ENCODE results near the gene TYRP1.

TYRP1 gene

DNA sequence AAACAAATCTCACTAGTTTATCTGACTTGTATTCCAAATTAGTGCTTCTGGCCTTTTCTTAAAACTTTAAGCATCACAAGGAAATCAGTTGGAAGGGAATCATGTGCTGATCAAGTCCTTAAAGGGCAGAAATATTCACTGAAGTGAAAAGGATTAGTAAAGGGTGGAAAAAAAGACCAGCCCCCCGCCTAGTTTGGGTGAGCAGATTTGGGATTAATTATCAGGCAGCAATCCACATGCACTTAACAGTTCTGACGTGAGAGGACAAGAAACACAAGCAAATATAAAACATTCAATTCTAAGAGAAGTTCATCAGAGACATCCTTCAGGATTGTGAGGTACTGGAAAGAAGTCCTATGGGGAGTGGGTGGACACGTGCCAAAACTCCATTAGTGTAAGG lies at the start of gene TYRP1:
Gene TYRP1, plus strand, starts transcription at position 245 of the 400 bp plus-strand sequence. CDS start 612 bp downstream, outside the sequence.
- Histone ChIP-seq H3K9ac (ENCODE audit: insufficient read length, low read depth) (no peak within 1 kb of the TSS), H3K4me1 (ENCODE audit: insufficient read depth, insufficient read length) (no peaks in the 10 kb centered on the region), H3K36me3 (ENCODE audit: insufficient read depth, insufficient read length, low read length) (no peaks in the 10 kb centered on the region), H3K27me3 (ENCODE audit: insufficient read depth, insufficient read length) (no peaks in the 10 kb centered on the region), H3K9me3 (ENCODE audit: insufficient read depth, low read length) (no peaks in the 10 kb centered on the region), H3K4me3 (ENCODE audit: insufficient read length, low read depth) (no peak within 1 kb of the TSS)
- DNase-seq (ENCODE audit: low read depth, low spot score): no peak
- TF ChIP-seq ZNF274 (IDR thresholded peaks at IDR 0.05; ENCODE audit: low read depth, low read length): no peak
- no peak for TF ChIP-seq SUZ12 (IDR thresholded peaks at IDR 0.05; ENCODE audit: extremely low read depth, insufficient read depth, insufficient read length)
- no peak for TF ChIP-seq YY1 (IDR thresholded peaks at IDR 0.05; ENCODE audit: insufficient read depth, insufficient read length)

DNA sequence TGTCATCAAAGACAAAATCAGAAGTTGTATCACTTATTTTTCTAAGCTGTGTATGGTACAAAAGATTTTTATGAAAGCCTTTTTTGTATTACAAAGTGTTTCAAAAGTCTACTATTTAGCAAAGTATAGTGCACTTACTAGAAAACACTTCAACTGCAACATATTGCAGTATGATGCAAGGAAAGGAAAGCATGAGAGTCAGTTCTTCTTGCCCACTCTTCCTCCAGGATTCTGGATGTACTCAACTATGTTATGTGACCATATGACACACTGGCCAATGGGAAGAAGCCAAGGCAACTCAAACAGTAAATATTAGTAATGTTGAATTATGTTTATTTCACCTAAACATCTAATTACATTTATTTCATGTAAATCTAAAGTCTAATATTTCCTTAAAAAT lies 49.5 kb upstream of the TYRP1 start:
- Histone ChIP-seq H3K9ac (ENCODE audit: insufficient read length, low read depth) (no peak overlapping the region), H3K9me3 (ENCODE audit: insufficient read depth, low read length) (no peaks in the 10 kb centered on the region), H3K4me3 (ENCODE audit: insufficient read length, low read depth) (no peak overlapping the region), H3K4me1 (ENCODE audit: insufficient read depth, insufficient read length) (no peaks in the 10 kb centered on the region), H3K27me3 (ENCODE audit: insufficient read depth, insufficient read length) (no peaks in the 10 kb centered on the region), H3K36me3 (ENCODE audit: insufficient read depth, insufficient read length, low read length) (no peaks in the 10 kb centered on the region)
- no peak for DNase-seq (ENCODE audit: low read depth, low spot score)
- TF ChIP-seq ZNF274 (IDR thresholded peaks at IDR 0.05; ENCODE audit: low read depth, low read length) (no peak), SUZ12 (IDR thresholded peaks at IDR 0.05; ENCODE audit: extremely low read depth, insufficient read depth, insufficient read length) (no peak), YY1 (IDR thresholded peaks at IDR 0.05; ENCODE audit: insufficient read depth, insufficient read length) (no peak)

GRCh38 chr9:12648925-12649324 lies 44.3 kb upstream of the TYRP1 start:
- no peaks in the 10 kb centered on the region for H3K27me3 ChIP-seq (ENCODE audit: insufficient read depth, insufficient read length)
- no peak for TF ChIP-seq ZNF274 (IDR thresholded peaks at IDR 0.05; ENCODE audit: low read depth, low read length)

DNA sequence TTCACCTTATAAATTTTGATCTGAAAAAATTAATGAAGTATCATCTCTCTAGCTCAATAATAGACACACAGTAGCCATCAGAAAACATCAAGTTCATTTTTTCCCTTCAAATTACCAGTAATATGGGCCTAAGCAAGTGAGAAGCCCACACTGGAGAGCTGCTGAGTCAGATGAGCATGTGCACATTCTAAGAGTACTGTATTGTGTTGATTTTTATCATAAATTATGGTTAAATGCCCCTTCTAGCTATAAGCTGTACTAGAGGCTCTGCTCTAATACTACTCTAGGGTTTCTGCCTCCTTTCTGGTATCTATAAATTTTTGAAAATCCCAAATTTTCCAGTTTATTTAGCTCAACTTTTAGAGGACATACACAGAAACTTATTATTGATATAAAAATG lies 42.1 kb upstream of the TYRP1 start:
- Histone ChIP-seq H3K27me3 (ENCODE audit: insufficient read depth, insufficient read length) (no peaks in the 10 kb centered on the region), H3K4me1 (ENCODE audit: insufficient read depth, insufficient read length) (no peaks in the 10 kb centered on the region), H3K9ac (ENCODE audit: insufficient read length, low read depth) (no peak overlapping the region), H3K36me3 (ENCODE audit: insufficient read depth, insufficient read length, low read length) (no peaks in the 10 kb centered on the region), H3K4me3 (ENCODE audit: insufficient read length, low read depth) (no peak overlapping the region), H3K9me3 (ENCODE audit: insufficient read depth, low read length) (no peaks in the 10 kb centered on the region)
- no peak for TF ChIP-seq ZNF274 (IDR thresholded peaks at IDR 0.05; ENCODE audit: low read depth, low read length)
- TF ChIP-seq YY1 (IDR thresholded peaks at IDR 0.05; ENCODE audit: insufficient read depth, insufficient read length): no peak
- TF ChIP-seq SUZ12 (IDR thresholded peaks at IDR 0.05; ENCODE audit: extremely low read depth, insufficient read depth, insufficient read length): no peak
- DNase-seq (ENCODE audit: low read depth, low spot score): no peak

More at GRCh38 chr9:12648925-12649324, 44.3 kb upstream of the TYRP1 start:
- Histone ChIP-seq H3K36me3 (ENCODE audit: insufficient read depth, insufficient read length, low read length) (no peaks in the 10 kb centered on the region), H3K4me3 (ENCODE audit: insufficient read length, low read depth) (no peak overlapping the region), H3K9ac (ENCODE audit: insufficient read length, low read depth) (no peak overlapping the region), H3K9me3 (ENCODE audit: insufficient read depth, low read length) (no peaks in the 10 kb centered on the region), H3K4me1 (ENCODE audit: insufficient read depth, insufficient read length) (no peaks in the 10 kb centered on the region)
- DNase-seq (ENCODE audit: low read depth, low spot score): no peak

DNA sequence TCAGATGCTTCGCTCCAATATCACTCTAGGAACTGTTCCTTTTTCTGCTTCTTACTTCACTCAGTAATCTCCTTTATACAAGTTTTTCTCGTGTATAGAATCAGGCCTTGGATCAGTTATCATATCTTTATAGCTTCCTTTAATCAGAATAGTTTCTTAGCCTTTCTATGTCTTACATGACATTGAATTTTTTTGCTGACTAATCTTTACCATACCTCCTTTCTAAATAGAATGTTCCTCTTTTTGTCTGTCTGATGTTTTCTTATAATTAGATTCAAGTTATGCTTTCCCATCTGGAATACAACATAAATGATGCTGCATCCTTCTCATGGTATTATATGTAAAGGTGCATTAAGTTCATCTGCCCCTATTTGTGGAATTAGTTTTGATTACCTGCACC lies 40.2 kb upstream of the TYRP1 start:
- Histone ChIP-seq H3K4me3 (ENCODE audit: insufficient read length, low read depth) (no peak overlapping the region), H3K9ac (ENCODE audit: insufficient read length, low read depth) (no peak overlapping the region), H3K9me3 (ENCODE audit: insufficient read depth, low read length) (peaks cover 6% of the 10 kb centered on the region; the same call in 1 of the 2 replicates), H3K36me3 (ENCODE audit: insufficient read depth, insufficient read length, low read length) (no peaks in the 10 kb centered on the region), H3K27me3 (ENCODE audit: insufficient read depth, insufficient read length) (no peaks in the 10 kb centered on the region), H3K4me1 (ENCODE audit: insufficient read depth, insufficient read length) (no peaks in the 10 kb centered on the region)
- TF ChIP-seq YY1 (IDR thresholded peaks at IDR 0.05; ENCODE audit: insufficient read depth, insufficient read length): no peak
- no peak for TF ChIP-seq ZNF274 (IDR thresholded peaks at IDR 0.05; ENCODE audit: low read depth, low read length)
- TF ChIP-seq SUZ12 (IDR thresholded peaks at IDR 0.05; ENCODE audit: extremely low read depth, insufficient read depth, insufficient read length): no peak
- no peak for DNase-seq (ENCODE audit: low read depth, low spot score)

GRCh38 chr9:12656803-12657202 lies 36.4 kb upstream of the TYRP1 start:
- Histone ChIP-seq H3K9me3 (ENCODE audit: insufficient read depth, low read length) (peaks cover 14% of the 10 kb centered on the region; the same call in 1 of the 2 replicates), H3K4me1 (ENCODE audit: insufficient read depth, insufficient read length) (no peaks in the 10 kb centered on the region), H3K9ac (ENCODE audit: insufficient read length, low read depth) (no peak overlapping the region), H3K27me3 (ENCODE audit: insufficient read depth, insufficient read length) (no peaks in the 10 kb centered on the region), H3K36me3 (ENCODE audit: insufficient read depth, insufficient read length, low read length) (no peaks in the 10 kb centered on the region), H3K4me3 (ENCODE audit: insufficient read length, low read depth) (no peak overlapping the region)
- TF ChIP-seq SUZ12 (IDR thresholded peaks at IDR 0.05; ENCODE audit: extremely low read depth, insufficient read depth, insufficient read length) (no peak), ZNF274 (IDR thresholded peaks at IDR 0.05; ENCODE audit: low read depth, low read length) (no peak), YY1 (IDR thresholded peaks at IDR 0.05; ENCODE audit: insufficient read depth, insufficient read length) (no peak)
- no peak for DNase-seq (ENCODE audit: low read depth, low spot score)

- TF ChIP-seq ZNF274 (IDR thresholded peaks at IDR 0.05; ENCODE audit: low read depth, low read length) (no peak), SUZ12 (IDR thresholded peaks at IDR 0.05; ENCODE audit: extremely low read depth, insufficient read depth, insufficient read length) (no peak), YY1 (IDR thresholded peaks at IDR 0.05; ENCODE audit: insufficient read depth, insufficient read length) (no peak)
- peaks cover 14% of the 10 kb centered on the region; the same call in 1 of the 2 replicates for H3K9me3 ChIP-seq (ENCODE audit: insufficient read depth, low read length)
- DNase-seq (ENCODE audit: low read depth, low spot score): no peak
- no peak overlapping the region for H3K4me3 ChIP-seq (ENCODE audit: insufficient read length, low read depth)
- H3K4me1 ChIP-seq (ENCODE audit: insufficient read depth, insufficient read length): no peaks in the 10 kb centered on the region
- H3K36me3 ChIP-seq (ENCODE audit: insufficient read depth, insufficient read length, low read length): no peaks in the 10 kb centered on the region
- no peaks in the 10 kb centered on the region for H3K27me3 ChIP-seq (ENCODE audit: insufficient read depth, insufficient read length)
- no peak overlapping the region for H3K9ac ChIP-seq (ENCODE audit: insufficient read length, low read depth)
Measured at GRCh38 chr9:12657233-12657632, 36.0 kb upstream of the TYRP1 start.

All from NT2/D1 (cell line).